ENCODE measurements around the gene LRMDA. TPM values are rescaled to one million over a fixed set of nuclear protein-coding genes. Genes with fewer than 3 reads are reported as not detected.

The LRMDA gene
- polyA plus RNA-seq, 2 of the 4 experiments (the other 2 are of a cell fraction) = 4.6 to 5.2 TPM

GRCh38 chr10:76459016-76459730, 1027.7 kb downstream of the LRMDA start (continued):
- no peak for TF ChIP-seq REST (IDR thresholded peaks at IDR 0.05)
- no peak for TF ChIP-seq HMGXB4 (CRISPR knock-in tag; IDR thresholded peaks at IDR 0.05; ENCODE audit: borderline replicate concordance)
- no peak for TF ChIP-seq JUN (IDR thresholded peaks at IDR 0.05)
- TF ChIP-seq ZC3H11A (IDR thresholded peaks at IDR 0.05) = no peak
- TF ChIP-seq NPAS2 (CRISPR knock-in tag; IDR thresholded peaks at IDR 0.05; ENCODE audit: borderline replicate concordance) = no peak
- no peak for TF ChIP-seq E2F6 (IDR thresholded peaks at IDR 0.05; ENCODE audit: borderline replicate concordance, low read depth)
- no peak for TF ChIP-seq HOXB13 (CRISPR knock-in tag; IDR thresholded peaks at IDR 0.05; ENCODE audit: low read depth)
- no peak for TF ChIP-seq NR3C1 (IDR thresholded peaks at IDR 0.05)
- no peak for TF ChIP-seq EHMT2 (IDR thresholded peaks at IDR 0.05; ENCODE audit: low read depth)

GRCh38 chr10:76461024-76461423, 1029.6 kb downstream of the LRMDA start:
- H3K27ac ChIP-seq = no peak overlapping the region
- CTCF ChIA-PET = interaction anchor here (0.7 kb wide), 1 partner anchor 781 kb away, joined by 3 read pairs; no protein-coding TSS in a partner anchor
- no peak for FAIRE-seq
- no peaks in the 10 kb centered on the region for H3K9me3 ChIP-seq
- DNase-seq (ENCODE audit: low read depth in 1 of 2, low spot score in 1 of 2) = no peak
- 22% methylated on average over 3 of the region's 3 CpGs for whole genome bisulfite sequencing (ENCODE audit: missing lambda C conversion rate)
- H3K4me2 ChIP-seq = no peak overlapping the region
- H3K4me1 ChIP-seq = no peaks in the 10 kb centered on the region
- no peak for ATAC-seq
- POLR2A ChIA-PET = no interaction called here
- H3K4me3 ChIP-seq = no peak overlapping the region
- no peak for TF ChIP-seq POLR2AphosphoS2 (conservative IDR thresholded peaks at IDR 0.05; ENCODE audit: low read length)
- no peak for TF ChIP-seq RAD21 (conservative IDR thresholded peaks at IDR 0.05 in 1 of 2, IDR thresholded peaks at IDR 0.05 in 1 of 2)
- TF ChIP-seq HOXA7 (CRISPR knock-in tag; IDR thresholded peaks at IDR 0.05) = no peak
- TF ChIP-seq EHF (CRISPR knock-in tag; IDR thresholded peaks at IDR 0.05) = no peak
- TF ChIP-seq FOSB (CRISPR knock-in tag; IDR thresholded peaks at IDR 0.05) = no peak
- no peak for TF ChIP-seq NR3C1 (IDR thresholded peaks at IDR 0.05)
- no peak for TF ChIP-seq CBX2 (IDR thresholded peaks at IDR 0.05; ENCODE audit: borderline replicate concordance, low read depth)
- TF ChIP-seq TP53 (CRISPR knock-in tag; IDR thresholded peaks at IDR 0.05) = no peak
- TF ChIP-seq HOXB13 (CRISPR knock-in tag; IDR thresholded peaks at IDR 0.05; ENCODE audit: low read depth) = no peak
- no peak for TF ChIP-seq HEYL (CRISPR knock-in tag; IDR thresholded peaks at IDR 0.05)

- no peaks in the 10 kb centered on the region for H3K4me1 ChIP-seq
- H3K4me2 ChIP-seq = no peak overlapping the region
- ChIA-PET POLR2A (no interaction called here), CTCF (interaction anchor here (1.2 kb wide), 1 partner anchor 42 kb away, joined by 3 read pairs; no protein-coding TSS in a partner anchor)
- no peak for FAIRE-seq
- TF ChIP-seq BHLHE40 (IDR thresholded peaks at IDR 0.05; ENCODE audit: low read depth, low read length) = no peak
- no peak for TF ChIP-seq E2F6 (IDR thresholded peaks at IDR 0.05; ENCODE audit: borderline replicate concordance, low read depth)
- TF ChIP-seq HOXA7 (CRISPR knock-in tag; IDR thresholded peaks at IDR 0.05) = no peak
- no peak for TF ChIP-seq USF2 (IDR thresholded peaks at IDR 0.05)
- TF ChIP-seq ZC3H11A (IDR thresholded peaks at IDR 0.05) = no peak
- no peak overlapping the region for H3K27ac ChIP-seq
- DNase-seq (ENCODE audit: low read depth in 1 of 2, low spot score in 1 of 2) = no peak
- H3K9me3 ChIP-seq = no peaks in the 10 kb centered on the region
- ATAC-seq = no peak
- 6% methylated on average over 1 of the region's 1 CpG for WGBS (ENCODE audit: missing lambda C conversion rate)
- H3K4me3 ChIP-seq = no peak overlapping the region
Measured at GRCh38 chr10:76463111-76463510, 1031.7 kb downstream of the LRMDA start.

All from A549 (cell line).